Neural cell (in vitro differentiated cells): ENCODE measurements around the gene GATB.

Source experiments
- EP300 ChIP-seq: fragments of 450-650 bp; conservative IDR thresholded peaks from 2 replicates; pipeline ENCODE4 v1.6.1; 2014; ENCODE audit warnings: antibody characterized with exemption, mild to moderate bottlenecking, moderate library complexity; ENCODE audit not compliant: poor library complexity, severe bottlenecking
- EZH2 ChIP-seq: fragments of 200-600, 300-800 bp; shearing (Covaris generic), sonication (generic); IDR thresholded peaks from 2 replicates; pipeline ENCODE4 v1.6.1; 2014; ENCODE audit warnings: antibody characterized with exemption, low read length, borderline replicate concordance, mild to moderate bottlenecking; ENCODE audit not compliant: insufficient read depth, poor library complexity, severe bottlenecking
- POLR2AphosphoS5 ChIP-seq: IDR thresholded peaks from 2 replicates; pipeline ENCODE4 v1.6.1; 2012
- RAD21 ChIP-seq: fragments of 450-650 bp; conservative IDR thresholded peaks from 2 replicates; pipeline ENCODE4 v1.6.1; 2014; ENCODE audit warnings: antibody characterized with exemption, mild to moderate bottlenecking, moderate library complexity
- SMC3 ChIP-seq: fragments of 450-650 bp; conservative IDR thresholded peaks from 2 replicates; pipeline ENCODE4 v1.6.1; 2014; ENCODE audit warnings: antibody characterized with exemption, mild to moderate bottlenecking, moderate library complexity; ENCODE audit not compliant: poor library complexity
- TF ChIP-seq, protein P1 (sequence below): fragments of 450-650 bp; IDR thresholded peaks from 2 replicates; pipeline ENCODE4 v1.5.1; 2014; ENCODE audit warnings: antibody characterized with exemption, mild to moderate bottlenecking, moderate library complexity; ENCODE audit not compliant: poor library complexity, severe bottlenecking
- TF ChIP-seq, protein P2 (sequence below): IDR thresholded peaks from 2 replicates; pipeline ENCODE4 v1.6.1; 2012; ENCODE audit warnings: borderline replicate concordance

DNA sequence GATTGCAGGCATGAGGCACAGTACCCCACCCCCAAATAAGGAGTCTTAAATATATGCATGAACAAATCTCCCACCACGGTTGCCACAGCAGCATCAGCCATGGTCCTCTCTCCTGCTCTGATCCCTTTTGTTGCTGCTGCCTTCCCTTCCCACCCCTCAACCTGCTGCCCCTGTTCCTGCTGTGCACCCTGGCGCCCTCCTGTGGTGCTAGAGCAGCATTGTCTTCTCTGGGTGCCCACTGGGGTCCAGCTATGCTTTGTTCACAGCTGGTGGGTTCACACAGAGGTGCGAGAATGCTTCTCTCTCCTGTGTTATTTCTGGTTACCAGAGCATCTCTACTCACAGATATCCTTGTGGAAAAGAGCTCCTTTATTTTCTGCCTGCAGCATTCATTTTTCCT lies 116.2 kb downstream of the GATB start:
- TF ChIP-seq EP300 (no peak), POLR2AphosphoS5 (no peak), EZH2 (no peak), SMC3 (no peak), RAD21 (no peak)
- TF ChIP-seq, protein P1, sequence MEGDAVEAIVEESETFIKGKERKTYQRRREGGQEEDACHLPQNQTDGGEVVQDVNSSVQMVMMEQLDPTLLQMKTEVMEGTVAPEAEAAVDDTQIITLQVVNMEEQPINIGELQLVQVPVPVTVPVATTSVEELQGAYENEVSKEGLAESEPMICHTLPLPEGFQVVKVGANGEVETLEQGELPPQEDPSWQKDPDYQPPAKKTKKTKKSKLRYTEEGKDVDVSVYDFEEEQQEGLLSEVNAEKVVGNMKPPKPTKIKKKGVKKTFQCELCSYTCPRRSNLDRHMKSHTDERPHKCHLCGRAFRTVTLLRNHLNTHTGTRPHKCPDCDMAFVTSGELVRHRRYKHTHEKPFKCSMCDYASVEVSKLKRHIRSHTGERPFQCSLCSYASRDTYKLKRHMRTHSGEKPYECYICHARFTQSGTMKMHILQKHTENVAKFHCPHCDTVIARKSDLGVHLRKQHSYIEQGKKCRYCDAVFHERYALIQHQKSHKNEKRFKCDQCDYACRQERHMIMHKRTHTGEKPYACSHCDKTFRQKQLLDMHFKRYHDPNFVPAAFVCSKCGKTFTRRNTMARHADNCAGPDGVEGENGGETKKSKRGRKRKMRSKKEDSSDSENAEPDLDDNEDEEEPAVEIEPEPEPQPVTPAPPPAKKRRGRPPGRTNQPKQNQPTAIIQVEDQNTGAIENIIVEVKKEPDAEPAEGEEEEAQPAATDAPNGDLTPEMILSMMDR = no peak
- TF ChIP-seq, protein P2, sequence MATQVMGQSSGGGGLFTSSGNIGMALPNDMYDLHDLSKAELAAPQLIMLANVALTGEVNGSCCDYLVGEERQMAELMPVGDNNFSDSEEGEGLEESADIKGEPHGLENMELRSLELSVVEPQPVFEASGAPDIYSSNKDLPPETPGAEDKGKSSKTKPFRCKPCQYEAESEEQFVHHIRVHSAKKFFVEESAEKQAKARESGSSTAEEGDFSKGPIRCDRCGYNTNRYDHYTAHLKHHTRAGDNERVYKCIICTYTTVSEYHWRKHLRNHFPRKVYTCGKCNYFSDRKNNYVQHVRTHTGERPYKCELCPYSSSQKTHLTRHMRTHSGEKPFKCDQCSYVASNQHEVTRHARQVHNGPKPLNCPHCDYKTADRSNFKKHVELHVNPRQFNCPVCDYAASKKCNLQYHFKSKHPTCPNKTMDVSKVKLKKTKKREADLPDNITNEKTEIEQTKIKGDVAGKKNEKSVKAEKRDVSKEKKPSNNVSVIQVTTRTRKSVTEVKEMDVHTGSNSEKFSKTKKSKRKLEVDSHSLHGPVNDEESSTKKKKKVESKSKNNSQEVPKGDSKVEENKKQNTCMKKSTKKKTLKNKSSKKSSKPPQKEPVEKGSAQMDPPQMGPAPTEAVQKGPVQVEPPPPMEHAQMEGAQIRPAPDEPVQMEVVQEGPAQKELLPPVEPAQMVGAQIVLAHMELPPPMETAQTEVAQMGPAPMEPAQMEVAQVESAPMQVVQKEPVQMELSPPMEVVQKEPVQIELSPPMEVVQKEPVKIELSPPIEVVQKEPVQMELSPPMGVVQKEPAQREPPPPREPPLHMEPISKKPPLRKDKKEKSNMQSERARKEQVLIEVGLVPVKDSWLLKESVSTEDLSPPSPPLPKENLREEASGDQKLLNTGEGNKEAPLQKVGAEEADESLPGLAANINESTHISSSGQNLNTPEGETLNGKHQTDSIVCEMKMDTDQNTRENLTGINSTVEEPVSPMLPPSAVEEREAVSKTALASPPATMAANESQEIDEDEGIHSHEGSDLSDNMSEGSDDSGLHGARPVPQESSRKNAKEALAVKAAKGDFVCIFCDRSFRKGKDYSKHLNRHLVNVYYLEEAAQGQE = no peak
